Posterior cingulate gyrus (tissue), 11 donors: ENCODE results near the gene FBXL13.
"Not testable (repeated sequence)": the region's sequence is repeated elsewhere in the genome, so short reads cannot be mapped to it uniquely, and the experiment has no call there.

Source experiments
- DNase-seq, 10 donors: peaks; one replicate each; pipeline versions ENCODE4 v3.0.0 to v3.0.0-alpha.2; 2020 to 2021; ENCODE audit warnings: mixed read lengths in 3 of 10
- intact Hi-C: fragments of 100-400 bp; cut with DNase I; formaldehyde crosslinking; loops from one replicate; pipeline ENCODE4 v1.15.1; 2023

Gene FBXL13

GRCh38 chr7:103080923-103081322 is 6.3 kb upstream of the FBXL13 start:
- no peak for DNase-seq
- intact Hi-C loops, result no loop called here

GRCh38 chr7:103079836-103080235 is 5.2 kb upstream of the FBXL13 start:
- intact Hi-C loops, result loop anchor here (5.0 kb wide), 1 partner anchor 67 kb away; the partner anchor contains the start of gene NAPEPLD
- no peak for DNase-seq

- intact Hi-C loops, result loop anchor here (5.0 kb wide), 1 partner anchor 69 kb away; the partner anchor contains the start of gene NAPEPLD
- not testable (repeated sequence) for DNase-seq
These were observed 3.6 kb upstream of the FBXL13 start for GRCh38 chr7:103078226-103078625.

GRCh38 chr7:103077318-103077717 is 2.7 kb upstream of the FBXL13 start:
- intact Hi-C loops, result loop anchor here (5.0 kb wide), 1 partner anchor 70 kb away; the partner anchor contains the start of gene NAPEPLD
- no peak for DNase-seq

GRCh38 chr7:103076764-103077163 is 2.2 kb upstream of the FBXL13 start:
- intact Hi-C loops, result loop anchor here (5.0 kb wide), 1 partner anchor 71 kb away; the partner anchor contains the start of gene NAPEPLD
- DNase-seq, result peak in 2 of 10 donors; percentile 28 to 85

GRCh38 chr7:103075337-103075918 is 832 bp upstream of the FBXL13 start:
- intact Hi-C loops, result loop anchor here (5.0 kb wide), 1 partner anchor 72 kb away; the partner anchor contains the start of gene NAPEPLD
- DNase-seq, result peak in 9 of 10 donors; percentile 14 to 89 (median 54)

GRCh38 chr7:103073989-103074518 is 542 bp downstream of the FBXL13 start:
- intact Hi-C loops, result no loop called here
- DNase-seq, result no peak

GRCh38 chr7:103071000-103071399 is 3.6 kb downstream of the FBXL13 start:
- intact Hi-C loops, result no loop called here
- DNase-seq, result no peak

- intact Hi-C loops, result no loop called here
- DNase-seq, result peak in 2 of 10 donors; percentile 57 to 66
These were observed 5.9 kb downstream of the FBXL13 start for GRCh38 chr7:103068414-103069403.

- intact Hi-C loops, result no loop called here
- DNase-seq, result peak in 3 of 10 donors; percentile 23 to 72 (median 48)
These were observed 8.9 kb downstream of the FBXL13 start for GRCh38 chr7:103065667-103066066.

- intact Hi-C loops, result no loop called here
- no peak for DNase-seq
These were observed 10.7 kb downstream of the FBXL13 start for GRCh38 chr7:103063895-103064294.

- intact Hi-C loops, result no loop called here
- no peak for DNase-seq
These were observed 15.1 kb downstream of the FBXL13 start for GRCh38 chr7:103059471-103059870.

- intact Hi-C loops, result no loop called here
- no peak for DNase-seq
These were observed 16.5 kb downstream of the FBXL13 start for GRCh38 chr7:103058122-103058521.

GRCh38 chr7:103056006-103056405 is 18.6 kb downstream of the FBXL13 start:
- DNase-seq, intact Hi-C loops: not testable (repeated sequence)

- DNase-seq, result no peak
- intact Hi-C loops, result no loop called here
These were observed 23.1 kb downstream of the FBXL13 start for GRCh38 chr7:103051519-103051918.

GRCh38 chr7:103048833-103049232 is 25.8 kb downstream of the FBXL13 start:
- intact Hi-C loops, result no loop called here
- DNase-seq, result no peak

- intact Hi-C loops, DNase-seq: not testable (repeated sequence)
These were observed 32.8 kb downstream of the FBXL13 start for GRCh38 chr7:103041815-103042214.

- peak in 2 of 10 donors; percentile 36 to 79 for DNase-seq
- intact Hi-C loops, result not testable (repeated sequence)
These were observed 36.5 kb downstream of the FBXL13 start for GRCh38 chr7:103037823-103038739.

- intact Hi-C loops, result no loop called here
- DNase-seq, result no peak
These were observed 37.1 kb downstream of the FBXL13 start for GRCh38 chr7:103037476-103037822.

GRCh38 chr7:103034318-103034717 is 40.3 kb downstream of the FBXL13 start:
- peak in 2 of 10 donors; percentile 56 to 69 for DNase-seq
- intact Hi-C loops, result not testable (repeated sequence)
